ENCODE results near the gene SYT13. TPM values are rescaled to one million over a fixed set of nuclear protein-coding genes. Genes with fewer than 3 reads are reported as not detected.

SYT13 gene
- total RNA-seq, 4 donors from 2014 or later: 0.03 to 1.6 TPM; not detected in 2

- intact Hi-C loops (cut with DNase I; ENCODE audit: low total_unique reads): no loop called here
- 95 to 96% methylated on average over 19 of the region's 19 CpGs for WGBS, 2 donors
- no peak for DNase-seq (ENCODE audit: low spot score in 2 of 2)
- H3K4me3 ChIP-seq (ENCODE audit: low read depth, poor library complexity, severe bottlenecking): no peak overlapping the region
- TF ChIP-seq POLR2A (IDR thresholded peaks at IDR 0.05): no peak
- no peak for TF ChIP-seq CTCF (IDR thresholded peaks at IDR 0.05)
These were observed 58.3 kb downstream of the SYT13 start for GRCh38 chr11:45227836-45228235.

DNA sequence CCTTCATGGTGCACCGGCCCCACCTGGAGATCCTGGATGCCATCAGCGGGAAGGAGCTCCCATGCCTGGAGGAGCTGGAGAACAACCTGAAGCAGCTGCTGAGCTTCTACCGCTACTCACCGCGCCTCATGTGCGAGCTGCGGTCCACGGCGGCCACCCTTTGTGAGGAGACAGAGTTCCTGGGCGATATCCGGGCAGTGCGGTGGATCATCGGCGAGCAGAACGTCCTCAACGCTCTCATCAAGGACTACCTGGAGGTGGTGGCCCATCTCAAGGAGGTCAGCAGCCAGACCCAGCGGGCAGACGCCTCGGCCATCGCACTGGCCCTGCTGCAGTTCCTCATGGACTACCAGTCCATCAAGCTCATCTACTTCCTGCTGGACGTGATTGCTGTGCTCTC, 59.2 kb downstream of the SYT13 start:
- DNase-seq (ENCODE audit: low spot score in 2 of 2): no peak
- intact Hi-C loops (cut with DNase I; ENCODE audit: low total_unique reads): no loop called here
- WGBS, 2 donors: 97 to 98% methylated on average over 21 of the region's 21 CpGs
- H3K4me3 ChIP-seq (ENCODE audit: low read depth, poor library complexity, severe bottlenecking): no peak overlapping the region
- no peak for TF ChIP-seq CTCF (IDR thresholded peaks at IDR 0.05)

GRCh38 chr11:45225961-45226871, 59.9 kb downstream of the SYT13 start:
- TF ChIP-seq CTCF (IDR thresholded peaks at IDR 0.05): no peak
- no peak for TF ChIP-seq POLR2A (IDR thresholded peaks at IDR 0.05)
- H3K4me3 ChIP-seq (ENCODE audit: low read depth, poor library complexity, severe bottlenecking): no peak overlapping the region
- DNase-seq (ENCODE audit: low spot score in 2 of 2): no peak
- 94 to 98% methylated on average over 39 of the region's 39 CpGs for WGBS, 2 donors
- intact Hi-C loops (cut with DNase I; ENCODE audit: low total_unique reads): no loop called here

- no peak for TF ChIP-seq POLR2A (IDR thresholded peaks at IDR 0.05)
- TF ChIP-seq CTCF (IDR thresholded peaks at IDR 0.05): no peak
- no peak for DNase-seq (ENCODE audit: low spot score in 2 of 2)
- intact Hi-C loops (cut with DNase I; ENCODE audit: low total_unique reads): no loop called here
- no peak overlapping the region for H3K4me3 ChIP-seq (ENCODE audit: low read depth, poor library complexity, severe bottlenecking)
- WGBS, 2 donors: 81 to 100% methylated on average over 1 of the region's 1 CpG
These were observed 60.9 kb downstream of the SYT13 start for GRCh38 chr11:45225277-45225676.

DNA sequence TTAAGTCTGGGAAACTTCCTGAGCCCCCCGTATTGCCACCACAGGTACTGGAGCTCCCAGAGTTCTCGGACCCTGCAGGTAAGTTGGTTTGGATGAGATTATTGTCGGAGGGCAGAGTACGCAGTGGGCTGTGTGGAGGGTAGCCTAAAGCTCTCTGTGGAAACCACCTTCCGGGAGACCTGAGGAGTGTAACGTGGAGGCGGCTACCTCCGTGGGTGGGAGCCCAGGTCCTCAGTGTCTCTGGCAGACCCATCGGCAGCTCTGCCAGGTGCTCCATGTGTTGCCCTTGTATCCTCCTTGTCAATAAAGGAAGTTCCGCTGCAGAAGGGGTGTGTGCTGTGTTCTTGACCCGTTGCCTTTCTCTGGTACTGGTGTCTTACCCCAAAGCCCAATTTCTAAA, 61.4 kb downstream of the SYT13 start:
- DNase-seq (ENCODE audit: low spot score in 2 of 2): no peak
- intact Hi-C loops (cut with DNase I; ENCODE audit: low total_unique reads): no loop called here
- no peak overlapping the region for H3K4me3 ChIP-seq (ENCODE audit: low read depth, poor library complexity, severe bottlenecking)
- 96% methylated on average over 11 of the region's 11 CpGs for WGBS, 2 donors
- TF ChIP-seq CTCF (IDR thresholded peaks at IDR 0.05) (no peak), POLR2A (IDR thresholded peaks at IDR 0.05) (no peak)
